Measurements from ENCODE around the gene BTF3.
"Not testable (repeated sequence)": the region's sequence is repeated elsewhere in the genome, so short reads cannot be mapped to it uniquely, and the experiment has no call there.

The BTF3 gene

GRCh38 chr5:73486119-73486899 lies 11.9 kb upstream of the BTF3 start:
- no peak for DNase-seq

- DNase-seq, result not testable (repeated sequence)
Observed at GRCh38 chr5:73487257-73487656, 11.0 kb upstream of the BTF3 start.

GRCh38 chr5:73487815-73488214 lies 10.4 kb upstream of the BTF3 start:
- DNase-seq, result no peak

- DNase-seq, result no peak
Observed at GRCh38 chr5:73488806-73489205, 9.4 kb upstream of the BTF3 start.

GRCh38 chr5:73490088-73490487 lies 8.2 kb upstream of the BTF3 start:
- DNase-seq, result no peak

- no peak for DNase-seq
Observed at GRCh38 chr5:73491155-73491554, 7.1 kb upstream of the BTF3 start.

GRCh38 chr5:73493421-73493820 lies 4.8 kb upstream of the BTF3 start:
- no peak for DNase-seq

- DNase-seq, result no peak
Observed at GRCh38 chr5:73494721-73495120, 3.5 kb upstream of the BTF3 start.

GRCh38 chr5:73495772-73496335 lies 2.4 kb upstream of the BTF3 start:
- DNase-seq, result no peak

- DNase-seq, result peak; percentile 8
Observed at GRCh38 chr5:73496984-73497457, 1.2 kb upstream of the BTF3 start.

GRCh38 chr5:73497497-73498056 lies 665 bp upstream of the BTF3 start:
- no peak for DNase-seq

GRCh38 chr5:73499187-73499586 lies 945 bp downstream of the BTF3 start:
- DNase-seq, result no peak

- no peak for DNase-seq
Observed at GRCh38 chr5:73499756-73500155, 1.5 kb downstream of the BTF3 start.

- DNase-seq, result no peak
Observed at GRCh38 chr5:73501406-73501805, 3.2 kb downstream of the BTF3 start.

GRCh38 chr5:73506459-73506955 lies 8.3 kb downstream of the BTF3 start:
- no peak for DNase-seq

- no peak for DNase-seq
Observed at GRCh38 chr5:73507062-73507461, 8.8 kb downstream of the BTF3 start.

- not testable (repeated sequence) for DNase-seq
Observed at GRCh38 chr5:73508521-73508920, 10.3 kb downstream of the BTF3 start.

- DNase-seq, result no peak
Observed at GRCh38 chr5:73513996-73514395, 15.8 kb downstream of the BTF3 start.

GRCh38 chr5:73514418-73514817 lies 16.2 kb downstream of the BTF3 start:
- no peak for DNase-seq

- DNase-seq, result no peak
Observed at GRCh38 chr5:73515232-73515631, 17.0 kb downstream of the BTF3 start.

- DNase-seq, result peak; percentile 45
Observed at GRCh38 chr5:73519531-73520283, 21.5 kb downstream of the BTF3 start.

GRCh38 chr5:73522989-73523388 lies 24.7 kb downstream of the BTF3 start:
- no peak for DNase-seq

GRCh38 chr5:73523861-73524260 lies 25.6 kb downstream of the BTF3 start:
- no peak for DNase-seq
